ENCODE results near the gene LCN12.

DNA sequence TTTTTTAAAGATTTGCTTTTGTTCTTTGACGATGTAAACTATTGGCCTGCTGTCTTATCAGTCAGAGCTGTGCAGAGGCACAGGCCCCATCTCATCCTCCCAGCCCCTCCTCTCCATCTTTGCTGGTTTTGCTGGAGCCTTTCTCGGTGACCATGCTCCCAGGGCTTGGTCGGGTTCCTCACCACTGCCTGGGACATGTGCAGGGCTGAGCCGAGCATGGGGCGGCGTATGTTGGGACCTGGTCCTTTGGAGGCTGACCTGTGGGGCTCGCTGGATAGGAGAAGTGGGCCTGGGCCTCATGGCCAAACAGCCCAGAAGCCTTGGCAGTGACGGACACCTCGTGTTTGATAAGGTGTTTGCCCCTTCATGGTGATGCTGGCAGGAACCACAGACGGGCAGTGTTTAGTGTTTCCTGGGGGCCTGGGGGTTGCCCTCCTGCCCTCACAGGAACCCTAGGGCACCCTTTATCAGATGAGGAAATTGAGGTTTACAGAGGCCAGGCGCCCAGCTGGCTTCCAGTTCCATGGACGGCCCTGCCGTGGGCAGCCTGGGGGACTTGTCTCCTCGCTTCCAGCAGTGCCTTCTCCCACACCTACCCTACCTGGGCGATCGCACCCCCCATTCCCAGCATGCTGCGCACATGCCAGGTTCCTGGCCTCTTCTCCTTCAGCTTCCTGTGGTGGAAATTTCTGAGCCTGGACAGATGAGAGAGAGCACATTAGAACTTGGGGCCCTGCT, 38.2 kb upstream of the LCN12 start:
- no peak for TF ChIP-seq CTCF (IDR thresholded peaks at IDR 0.05; ENCODE audit: insufficient read depth, low read length, poor library complexity, severe bottlenecking)
- no peak for TF ChIP-seq EZH2phosphoT487 (conservative IDR thresholded peaks at IDR 0.05; ENCODE audit: low read length)

All from SU-DHL-6 (cell line).